Endodermal cell (in vitro differentiated cells): ENCODE data around the gene NOS1AP. TPM values are rescaled to one million over a fixed set of nuclear protein-coding genes. Genes with fewer than 3 reads are reported as not detected.

Experiments
- DNase-seq: peaks from one replicate; pipeline ENCODE4 v3.0.0-alpha.2; 2017
- H3K27ac ChIP-seq: 2 replicates; pipeline ENCODE4 v1.5.1; 2013; ENCODE audit warnings: mild to moderate bottlenecking, low read depth, low read length, moderate library complexity
- H3K27me3 ChIP-seq: 2 replicates; pipeline ENCODE4 v1.6.1; 2013; ENCODE audit warnings: mild to moderate bottlenecking, low read length, moderate library complexity; ENCODE audit not compliant: insufficient read depth, control insufficient read depth, poor library complexity, severe bottlenecking
- H3K36me3 ChIP-seq: 2 replicates; pipeline ENCODE4 v1.7.0; 2013; ENCODE audit warnings: mild to moderate bottlenecking, low read length, moderate library complexity; ENCODE audit not compliant: control insufficient read depth, insufficient read depth
- H3K4me1 ChIP-seq: one replicate; pipeline ENCODE4 v1.7.0; 2013; ENCODE audit warnings: low read length; ENCODE audit not compliant: control insufficient read depth, insufficient read depth
- H3K4me3 ChIP-seq: 2 replicates; pipeline ENCODE4 v1.5.1; 2013; ENCODE audit warnings: mild to moderate bottlenecking, low read length, moderate library complexity
- H3K9ac ChIP-seq: 2 replicates; pipeline ENCODE4 v1.6.1; 2013; ENCODE audit warnings: mild to moderate bottlenecking, low read length, moderate library complexity; ENCODE audit not compliant: poor library complexity, severe bottlenecking; ENCODE audit errors: extremely low read depth
- H3K9me3 ChIP-seq: 2 replicates; pipeline ENCODE4 v1.6.1; 2013; ENCODE audit warnings: mild to moderate bottlenecking, low read length, moderate library complexity; ENCODE audit not compliant: control insufficient read depth
- H3K27ac Mint-ChIP-seq: 2 replicates; pipeline ENCODE4 v1.8.0; 2020; ENCODE audit warnings: mixed read lengths
- H3K27me3 Mint-ChIP-seq: 2 replicates; pipeline ENCODE4 v1.8.0; 2021; ENCODE audit warnings: mild to moderate bottlenecking, mixed read lengths; ENCODE audit not compliant: insufficient read depth
- H3K36me3 Mint-ChIP-seq: 2 replicates; pipeline ENCODE4 v1.8.0; 2020; ENCODE audit warnings: low read depth, mixed read lengths
- H3K4me1 Mint-ChIP-seq: 2 replicates; pipeline ENCODE4 v1.8.0; 2020; ENCODE audit warnings: mixed read lengths
- H3K4me3 Mint-ChIP-seq: 2 replicates; pipeline ENCODE4 v1.8.0; 2020; ENCODE audit warnings: mild to moderate bottlenecking, moderate library complexity, mixed read lengths
- H3K9me3 Mint-ChIP-seq: 2 replicates; pipeline ENCODE4 v1.8.0; 2020; ENCODE audit warnings: mild to moderate bottlenecking, mixed read lengths
- CTCF ChIP-seq: fragments of 200-600 bp; sonication (generic); conservative IDR thresholded peaks from 2 replicates; pipeline ENCODE4 v1.5.0; 2021; ENCODE audit warnings: antibody characterized with exemption, mild to moderate bottlenecking
- whole genome bisulfite sequencing, 2 experiments: methylation state at CpG; one replicate each; pipeline versions ENCODE4 v1.1.5 to v1.1.7; 2013; ENCODE audit warnings: missing lambda C conversion rate in 2 of 2, mixed read lengths in 1 of 2; ENCODE audit not compliant: insufficient coverage in 1 of 2, insufficient read length in 1 of 2; 5-methylcytosine and 5-hydroxymethylcytosine counted together
- total RNA-seq, 2 donors: library from RNA; stranded (reverse); fragmentation: NEBNext Ultra II Directional in 1 of 2; extraction: Animal tissue kit (Norgen Biotek cat#: 25700) in 1 of 2; gene quantifications; 2 replicates in 1 of 2; 3 replicates in 1 of 2; pipeline ENCODE4 v1.2.1, GENCODE V29; 2021

The NOS1AP gene
- total RNA-seq, 2 donors from 2014 or later, result 4.8 to 5.9 TPM

- Mint-ChIP-seq H3K4me1 (peaks cover 11% of the 10 kb centered on the region), H3K4me3 (no peak overlapping the region), H3K36me3 (peaks cover 4% of the 10 kb centered on the region), H3K27me3 (no peaks in the 10 kb centered on the region), H3K9me3 (peaks cover 5% of the 10 kb centered on the region), H3K27ac (no peak overlapping the region)
- H3K4me3 ChIP-seq, result no peak overlapping the region
- no peak overlapping the region for H3K9ac ChIP-seq
- H3K9me3 ChIP-seq, result no peaks in the 10 kb centered on the region
- no peaks in the 10 kb centered on the region for H3K4me1 ChIP-seq
- 83 to 90% methylated on average over 2 to 3 of the region's 4 CpGs for WGBS, 2 experiments
- TF ChIP-seq CTCF, result no peak
- no peaks in the 10 kb centered on the region for H3K27me3 ChIP-seq
- no peak for DNase-seq
- no peaks in the 10 kb centered on the region for H3K36me3 ChIP-seq
- no peak overlapping the region for H3K27ac ChIP-seq
Measured at GRCh38 chr1:162185314-162186025, 116.0 kb downstream of the NOS1AP start.

GRCh38 chr1:162186026-162186374 lies 116.5 kb downstream of the NOS1AP start:
- H3K27ac ChIP-seq, result no peak overlapping the region
- H3K9me3 Mint-ChIP-seq, result peaks cover 5% of the 10 kb centered on the region
- 96 to 100% methylated on average over 1 of the region's 1 CpG for WGBS, 2 experiments
- no peaks in the 10 kb centered on the region for H3K9me3 ChIP-seq
- no peaks in the 10 kb centered on the region for H3K4me1 ChIP-seq
- H3K27me3 ChIP-seq, result no peaks in the 10 kb centered on the region
- H3K9ac ChIP-seq, result no peak overlapping the region
- no peak for TF ChIP-seq CTCF
- peaks cover 12% of the 10 kb centered on the region for H3K4me1 Mint-ChIP-seq
- no peak overlapping the region for H3K27ac Mint-ChIP-seq
- DNase-seq, result no peak
- H3K27me3 Mint-ChIP-seq, result no peaks in the 10 kb centered on the region
- H3K4me3 Mint-ChIP-seq, result no peak overlapping the region
- H3K36me3 Mint-ChIP-seq, result peaks cover 4% of the 10 kb centered on the region
- H3K4me3 ChIP-seq, result no peak overlapping the region
- no peaks in the 10 kb centered on the region for H3K36me3 ChIP-seq

- peaks cover 5% of the 10 kb centered on the region for H3K9me3 Mint-ChIP-seq
- H3K4me1 Mint-ChIP-seq, result peaks cover 16% of the 10 kb centered on the region
- Histone ChIP-seq H3K36me3 (no peaks in the 10 kb centered on the region), H3K4me1 (peaks cover 3% of the 10 kb centered on the region), H3K9me3 (no peaks in the 10 kb centered on the region), H3K9ac (no peak overlapping the region), H3K27ac (no peak overlapping the region), H3K4me3 (no peak overlapping the region), H3K27me3 (no peaks in the 10 kb centered on the region)
- no peak overlapping the region for H3K4me3 Mint-ChIP-seq
- no peak overlapping the region for H3K27ac Mint-ChIP-seq
- H3K36me3 Mint-ChIP-seq, result peaks cover 4% of the 10 kb centered on the region
- no peak for DNase-seq
- WGBS, 2 experiments, result 50% methylated on average over 2 of the region's 2 CpGs; no CpG with 5 or more reads in 1 of the 2 experiments
- no peaks in the 10 kb centered on the region for H3K27me3 Mint-ChIP-seq
- TF ChIP-seq CTCF, result no peak
Measured at GRCh38 chr1:162186406-162186805, 116.9 kb downstream of the NOS1AP start.
